SK-N-SH treated with all-trans-retinoic acid at 6 μM for 48 hours (cell line): ENCODE measurements around the gene ZNF451.
A peak's percentile ranks its signal among the peaks of the same experiment; 100 is the strongest.

Experiments
- ATAC-seq: fragments of 200-7000 bp; cut with Tn5 transposase; 3 replicates; pipeline ENCODE4 v1.9.1; 2020; ENCODE audit warnings: mild to moderate bottlenecking, moderate library complexity
- CREB5 ChIP-seq: fragments of 250-450 bp; sonication (Bioruptor Pico); IDR thresholded peaks from 2 replicates; pipeline ENCODE4 v1.5.1; 2020; ENCODE audit warnings: low read depth, mild to moderate bottlenecking, moderate library complexity
- CSDC2 ChIP-seq: fragments of 250-450 bp; sonication (Bioruptor Pico); IDR thresholded peaks from 2 replicates; pipeline ENCODE4 v1.5.0; 2020; ENCODE audit warnings: mild to moderate bottlenecking, moderate library complexity
- CSRNP3 ChIP-seq: fragments of 250-450 bp; sonication (Bioruptor Pico); IDR thresholded peaks from 2 replicates; pipeline ENCODE4 v1.5.1; 2021; ENCODE audit warnings: mild to moderate bottlenecking, moderate library complexity
- ESRRG ChIP-seq: fragments of 250-450 bp; sonication (Bioruptor Pico); IDR thresholded peaks from 2 replicates; pipeline ENCODE4 v1.6.1; 2021; ENCODE audit warnings: mild to moderate bottlenecking
- GLIS3 ChIP-seq: fragments of 250-450 bp; sonication (Bioruptor Pico); IDR thresholded peaks from 2 replicates; pipeline ENCODE4 v1.5.0; 2020; ENCODE audit warnings: mild to moderate bottlenecking, moderate library complexity
- ISL1 ChIP-seq: fragments of 250-450 bp; sonication (Bioruptor Pico); IDR thresholded peaks from 2 replicates; pipeline ENCODE4 v2.1.2; 2022; ENCODE audit warnings: mild to moderate bottlenecking, moderate library complexity
- OSR1 ChIP-seq: fragments of 250-450 bp; sonication (Bioruptor Pico); IDR thresholded peaks from 2 replicates; pipeline ENCODE4 v1.8.0; 2022; ENCODE audit warnings: moderate library complexity, mild to moderate bottlenecking, inconsistent platforms
- PATZ1 ChIP-seq: fragments of 250-450 bp; sonication (Bioruptor Pico); IDR thresholded peaks from 2 replicates; pipeline ENCODE4 v1.8.0; 2020; ENCODE audit warnings: mild to moderate bottlenecking, moderate library complexity, borderline replicate concordance
- POU6F1 ChIP-seq: fragments of 250-450 bp; sonication (Bioruptor Pico); IDR thresholded peaks from 2 replicates; pipeline ENCODE4 v1.8.0; 2021; ENCODE audit warnings: low read depth, mild to moderate bottlenecking, moderate library complexity, borderline replicate concordance
- PPARA ChIP-seq: fragments of 250-450 bp; sonication (Bioruptor Pico); IDR thresholded peaks from 2 replicates; pipeline ENCODE4 v1.5.0; 2020; ENCODE audit warnings: mild to moderate bottlenecking, borderline replicate concordance
- RARB ChIP-seq: fragments of 250-450 bp; sonication (Bioruptor Pico); IDR thresholded peaks from 2 replicates; pipeline ENCODE4 v1.8.0; 2021; ENCODE audit warnings: mild to moderate bottlenecking, moderate library complexity
- TCF4 ChIP-seq: fragments of 250-450 bp; sonication (Bioruptor Pico); IDR thresholded peaks from 2 replicates; pipeline ENCODE4 v1.8.0; 2021; ENCODE audit warnings: mild to moderate bottlenecking, moderate library complexity, borderline replicate concordance
- TSHZ2 ChIP-seq: fragments of 250-450 bp; sonication (Bioruptor Pico); IDR thresholded peaks from 2 replicates; pipeline ENCODE4 v1.5.0; 2020; ENCODE audit warnings: mild to moderate bottlenecking, moderate library complexity
- ZFP3 ChIP-seq: fragments of 250-450 bp; sonication (Bioruptor Pico); IDR thresholded peaks from 2 replicates; pipeline ENCODE4 v1.5.0; 2020; ENCODE audit warnings: mild to moderate bottlenecking, moderate library complexity
- ZFP30 ChIP-seq: fragments of 450-650 bp; formaldehyde crosslinking; IDR thresholded peaks from 2 replicates; pipeline ENCODE4 v1.5.0; 2022; ENCODE audit warnings: mild to moderate bottlenecking, moderate library complexity
- ZNF565 ChIP-seq: fragments of 450-650 bp; formaldehyde crosslinking; conservative IDR thresholded peaks from 2 replicates; pipeline ENCODE4 v1.5.0; 2020; ENCODE audit warnings: low read depth, mild to moderate bottlenecking, moderate library complexity
- ZNF70 ChIP-seq: fragments of 450-650 bp; formaldehyde crosslinking; IDR thresholded peaks from 2 replicates; pipeline ENCODE4 v1.5.0; 2020; ENCODE audit warnings: mild to moderate bottlenecking, moderate library complexity

ZNF451 gene

GRCh38 chr6:57147955-57148858 is 58.2 kb downstream of the ZNF451 start:
- TF ChIP-seq CREB5 (CRISPR knock-in tag) (no peak), CSRNP3 (CRISPR knock-in tag) (no peak), ESRRG (CRISPR knock-in tag) (no peak), POU6F1 (CRISPR knock-in tag) (no peak), TSHZ2 (CRISPR knock-in tag) (no peak), PATZ1 (CRISPR knock-in tag) (no peak), ZNF70 (CRISPR knock-in tag) (no peak), ZFP30 (CRISPR knock-in tag) (no peak), ISL1 (no peak), RARB (no peak), OSR1 (CRISPR knock-in tag) (no peak), CSDC2 (no peak), ZFP3 (CRISPR knock-in tag) (no peak)
- 0 out of 3 replicates have a peak, but pooled peaks have one; percentile 39 for ATAC-seq

GRCh38 chr6:57158658-57159057 is 68.7 kb downstream of the ZNF451 start:
- peak; percentile 76 for ATAC-seq

GRCh38 chr6:57159127-57159526 is 69.1 kb downstream of the ZNF451 start:
- no peak for ATAC-seq
- TF ChIP-seq PATZ1 (CRISPR knock-in tag) = no peak
- no peak for TF ChIP-seq CSDC2
- no peak for TF ChIP-seq RARB
- TF ChIP-seq ZFP30 (CRISPR knock-in tag) = no peak
- TF ChIP-seq GLIS3 (CRISPR knock-in tag) = no peak
- TF ChIP-seq PPARA (CRISPR knock-in tag) = no peak
- TF ChIP-seq ESRRG (CRISPR knock-in tag) = no peak
- TF ChIP-seq CREB5 (CRISPR knock-in tag) = no peak
- no peak for TF ChIP-seq POU6F1 (CRISPR knock-in tag)
- TF ChIP-seq TCF4 (CRISPR knock-in tag) = no peak

More at GRCh38 chr6:57158658-57159057, 68.7 kb downstream of the ZNF451 start:
- TF ChIP-seq POU6F1 (CRISPR knock-in tag) (no peak), ISL1 (no peak), ZNF565 (CRISPR knock-in tag) (no peak), ZNF70 (CRISPR knock-in tag) (no peak)
